ENCODE data around the gene MYO7B. TPM values are rescaled to one million over a fixed set of nuclear protein-coding genes. Genes with fewer than 3 reads are reported as not detected.
"Not testable (repeated sequence)": the region's sequence is repeated elsewhere in the genome, so short reads cannot be mapped to it uniquely, and the experiment has no call there.

Gene MYO7B
- total RNA-seq, 1 experiment from 2014 or later = 1.1 TPM

DNA sequence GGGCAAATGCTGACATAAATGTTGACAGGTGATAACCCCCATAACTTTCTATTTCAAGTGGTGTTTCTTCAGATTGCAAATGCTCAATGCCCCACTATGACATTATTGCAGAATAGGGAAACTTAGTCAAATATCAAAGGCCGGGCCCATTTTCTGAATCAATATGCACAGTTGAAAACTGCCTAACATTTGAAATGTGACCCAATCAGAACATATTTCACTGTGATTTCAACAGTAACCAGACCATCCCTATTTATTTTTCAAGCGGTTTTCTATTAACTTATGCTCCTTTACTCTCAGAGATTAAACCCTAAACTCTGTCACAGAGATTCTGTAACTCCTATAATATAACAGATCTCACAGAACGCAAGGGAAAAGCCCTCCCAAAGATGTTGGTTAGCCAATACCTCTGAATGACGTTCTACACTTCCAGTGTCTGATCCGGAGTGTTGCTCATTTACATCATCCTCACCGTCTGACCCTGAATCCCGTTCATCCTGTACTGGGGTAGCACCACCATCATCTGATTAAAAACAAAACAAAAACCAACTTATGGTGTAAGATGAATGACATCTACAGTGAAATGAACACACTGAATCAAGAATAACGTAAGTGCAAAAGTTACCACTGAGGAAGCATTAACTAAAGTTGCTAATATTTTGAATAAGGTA is 12.1 kb upstream of the MYO7B start:
- DNase-seq (ENCODE audit: low read depth) = no peak

DNA sequence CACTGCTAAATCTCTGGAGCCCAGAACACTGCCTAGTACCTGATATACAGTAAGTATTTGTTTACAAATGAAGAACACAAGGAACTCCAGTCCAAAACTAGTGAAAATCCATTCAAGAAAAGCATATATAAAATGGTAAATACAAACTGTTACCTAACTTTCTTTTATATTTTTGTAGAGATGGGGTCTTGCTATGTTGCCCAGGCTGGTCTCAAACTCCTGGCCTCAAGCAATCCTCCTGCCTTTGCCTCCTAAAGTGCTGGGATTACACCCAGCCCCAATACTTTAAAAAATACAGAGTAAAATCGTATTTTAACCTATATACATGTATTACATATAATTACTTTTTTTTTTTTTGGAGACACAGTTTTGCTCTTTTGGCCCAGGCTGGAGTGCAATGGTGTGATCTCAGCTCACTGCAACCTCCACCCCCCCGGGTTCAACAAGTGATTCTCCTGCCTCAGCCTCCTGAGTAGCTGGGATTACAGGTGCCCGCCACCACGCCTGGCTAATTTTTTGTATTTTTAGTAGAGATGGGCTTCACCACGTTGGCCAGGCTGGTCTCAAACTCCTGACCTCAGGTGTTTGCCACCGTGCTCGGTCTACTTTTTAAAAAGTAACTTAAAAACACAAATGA is 11.2 kb upstream of the MYO7B start:
- not testable (repeated sequence) for DNase-seq (ENCODE audit: low read depth)

DNA sequence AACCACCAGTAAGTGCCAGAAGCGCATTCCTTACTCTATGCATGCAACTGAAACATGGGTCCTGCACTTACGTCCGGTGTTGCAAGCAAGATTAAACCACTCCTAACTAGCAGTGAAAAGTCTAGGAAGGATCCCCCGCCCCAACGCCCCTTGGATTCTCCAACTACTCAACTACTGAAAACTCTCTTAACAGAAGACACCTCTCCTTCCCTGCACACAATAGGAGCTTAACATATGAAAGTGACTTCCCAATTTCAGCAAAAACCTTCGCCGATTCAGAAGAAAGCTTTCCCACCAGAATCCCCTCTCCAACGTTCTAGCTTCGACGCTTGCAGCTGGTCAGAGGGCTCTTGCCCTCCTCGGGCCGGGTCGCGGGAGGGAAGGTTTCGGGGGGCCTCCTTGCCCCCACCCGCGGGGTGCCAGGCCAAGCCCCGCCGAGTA is 9.8 kb upstream of the MYO7B start:
- DNase-seq (ENCODE audit: low read depth) = peak; percentile 37

DNA sequence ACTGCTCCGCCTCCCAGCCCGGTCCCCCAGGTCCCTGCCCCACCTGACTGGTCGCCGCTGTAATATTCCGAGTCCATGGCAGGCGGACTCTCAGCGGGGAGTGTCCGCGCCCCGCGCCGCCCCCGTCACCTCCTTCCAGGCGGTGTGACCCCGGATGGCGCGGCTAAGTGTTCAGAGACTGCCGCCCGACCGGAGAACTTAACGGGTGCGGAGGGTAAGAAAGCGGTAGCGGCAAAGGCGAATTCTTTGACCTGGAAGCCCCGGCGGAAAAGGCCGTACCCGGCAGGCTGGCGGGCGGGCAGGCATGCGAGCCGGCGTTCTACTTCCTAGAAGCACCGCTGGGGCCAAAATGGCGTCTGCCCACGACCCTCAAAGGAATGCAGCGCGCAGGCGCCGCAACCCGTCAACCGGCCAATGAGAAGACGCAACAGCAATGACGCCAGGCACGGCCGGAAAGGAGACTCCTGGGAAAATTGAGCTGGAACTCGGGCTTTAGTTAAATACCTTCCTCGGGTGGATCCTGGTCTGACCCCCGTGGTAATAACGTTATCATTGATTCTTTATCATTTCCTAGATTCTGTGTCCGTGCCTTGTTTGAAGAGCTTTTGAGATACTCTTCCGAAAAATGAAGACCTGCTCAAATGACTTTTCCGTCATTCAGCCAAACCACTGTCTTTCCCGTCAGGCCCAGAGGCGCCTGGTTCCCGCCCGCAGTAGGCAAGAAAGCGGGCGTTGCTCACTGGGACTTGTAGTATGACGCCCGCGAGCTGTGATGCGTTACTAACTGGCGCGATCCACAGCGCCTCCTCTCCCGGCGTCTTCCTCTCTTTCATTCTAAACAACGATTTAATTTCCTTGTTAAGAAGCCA is 9.1 kb upstream of the MYO7B start, which contains the start of gene IWS1:
IWS1 (minus strand) TSS at position 358 of the 869 bp plus-strand sequence; CDS start at position 77, 281 bp downstream.
- DNase-seq (ENCODE audit: low read depth) = peak; percentile 93

DNA sequence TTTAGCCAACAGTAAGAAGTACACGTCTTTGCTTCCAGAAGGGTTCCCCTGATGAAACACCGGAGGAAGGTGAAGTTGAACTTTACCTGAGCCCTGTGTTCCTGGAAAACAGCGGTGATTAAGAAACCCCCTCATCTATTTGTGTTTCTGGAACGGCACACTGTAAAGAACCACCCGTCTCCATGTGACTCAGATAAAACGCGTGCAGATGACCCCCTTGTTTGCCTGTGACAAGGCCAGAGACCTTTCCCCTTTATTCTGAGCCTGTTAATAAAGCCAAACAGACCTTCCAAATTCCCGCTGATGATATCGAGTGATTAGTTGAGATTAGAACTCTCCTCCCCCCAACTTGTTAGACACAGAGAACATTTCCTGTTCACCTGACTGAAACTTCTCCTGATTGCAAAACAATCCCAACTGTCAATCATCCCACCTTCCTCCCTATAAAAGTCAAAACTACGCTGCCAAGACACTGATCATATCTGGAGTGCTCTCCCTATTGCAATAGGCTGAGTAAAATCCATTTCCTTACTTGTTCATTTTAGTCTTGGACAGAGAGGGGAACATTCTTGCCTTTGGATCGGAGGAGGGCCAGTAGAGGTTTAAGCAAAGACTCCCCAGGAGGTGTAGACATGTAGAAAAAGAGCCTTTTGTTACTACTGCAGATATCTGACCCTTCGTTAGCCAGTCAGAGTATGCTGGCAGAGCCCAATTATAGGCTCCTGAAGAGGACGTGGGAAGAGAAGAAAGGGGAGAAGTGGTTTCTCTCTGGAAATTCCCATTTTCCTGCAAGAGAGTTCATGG is 8.3 kb upstream of the MYO7B start:
- no peak for DNase-seq (ENCODE audit: low read depth)

DNA sequence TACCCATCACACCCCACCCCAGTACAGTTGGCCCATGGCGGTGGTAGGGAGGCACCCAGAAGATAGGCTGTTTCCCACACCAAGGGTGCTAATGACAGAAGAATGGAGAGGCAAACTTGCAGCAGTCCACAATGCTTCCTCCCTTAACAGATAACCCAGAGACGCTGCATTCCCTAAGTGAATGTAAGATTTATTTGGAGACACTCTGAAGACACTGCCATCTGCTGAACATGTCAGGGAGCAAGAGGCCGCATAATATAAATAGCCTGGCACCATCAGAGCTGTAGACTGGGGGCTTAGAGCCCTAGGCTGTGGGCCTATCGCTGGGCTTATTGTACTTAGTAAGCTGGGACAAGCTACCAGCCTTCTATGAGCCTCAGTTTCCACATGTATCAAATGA is 7.0 kb upstream of the MYO7B start:
- no peak for DNase-seq (ENCODE audit: low read depth)

DNA sequence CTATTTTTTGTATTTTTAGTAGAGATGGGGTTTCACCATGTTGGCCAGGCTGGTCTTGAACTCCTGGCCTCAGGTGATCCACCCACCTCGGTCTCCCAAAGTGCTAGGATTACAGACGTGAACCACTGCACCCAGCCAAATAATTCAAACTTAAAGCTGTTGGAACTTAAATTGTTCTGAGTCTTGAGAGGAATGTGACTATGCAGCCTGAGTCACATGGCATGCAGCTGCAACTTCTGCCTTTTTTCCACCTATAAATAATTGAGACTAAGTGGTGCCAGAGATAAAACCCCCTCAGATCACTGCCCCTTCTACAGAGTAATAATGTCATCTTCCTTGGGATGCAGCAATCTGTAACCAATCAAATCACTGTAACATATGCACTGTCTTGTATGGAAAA is 6.1 kb upstream of the MYO7B start:
- not testable (repeated sequence) for DNase-seq (ENCODE audit: low read depth)

DNA sequence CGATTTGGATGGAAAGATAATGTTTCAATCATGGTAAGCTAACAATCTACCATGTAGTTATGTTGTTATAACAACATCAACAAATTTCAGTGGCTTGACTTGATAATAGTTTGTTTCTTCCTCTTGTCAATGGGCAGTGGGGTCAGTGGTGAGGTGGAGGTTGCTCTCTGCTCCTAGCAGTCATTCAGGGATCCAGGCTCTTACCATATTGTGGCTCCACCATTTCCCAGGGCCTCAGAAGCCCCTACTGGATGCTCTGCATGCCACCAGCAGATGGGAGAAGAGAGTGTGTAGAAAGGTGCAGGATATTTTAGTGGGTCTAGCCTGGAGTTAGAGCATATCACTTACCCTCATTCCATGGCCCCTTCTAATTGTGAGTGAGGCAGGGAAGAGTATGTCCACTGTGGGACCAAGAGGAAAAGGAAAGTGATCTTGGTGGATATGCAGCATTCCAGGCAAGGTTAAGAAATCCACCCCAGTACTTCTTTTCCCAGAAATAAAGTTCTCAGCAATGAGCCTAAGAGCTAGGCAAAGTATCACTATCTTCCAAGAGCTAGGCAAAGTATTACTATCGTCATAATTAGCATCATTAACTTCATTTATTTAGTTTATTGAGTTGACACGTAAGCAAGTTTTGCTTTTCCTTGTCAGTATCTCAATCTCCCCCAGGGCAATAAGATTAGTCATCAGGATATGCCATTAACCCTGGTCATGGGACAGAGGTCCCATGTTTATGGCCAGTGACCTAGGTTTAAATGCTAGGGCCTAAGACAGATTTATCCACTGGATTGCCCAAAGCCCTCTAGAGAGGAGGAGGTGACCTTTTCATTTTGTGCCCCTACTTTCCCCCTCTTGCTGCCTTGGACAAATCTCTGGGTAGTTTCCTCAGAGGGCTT is 5.0 kb upstream of the MYO7B start:
- DNase-seq (ENCODE audit: low read depth) = no peak

DNA sequence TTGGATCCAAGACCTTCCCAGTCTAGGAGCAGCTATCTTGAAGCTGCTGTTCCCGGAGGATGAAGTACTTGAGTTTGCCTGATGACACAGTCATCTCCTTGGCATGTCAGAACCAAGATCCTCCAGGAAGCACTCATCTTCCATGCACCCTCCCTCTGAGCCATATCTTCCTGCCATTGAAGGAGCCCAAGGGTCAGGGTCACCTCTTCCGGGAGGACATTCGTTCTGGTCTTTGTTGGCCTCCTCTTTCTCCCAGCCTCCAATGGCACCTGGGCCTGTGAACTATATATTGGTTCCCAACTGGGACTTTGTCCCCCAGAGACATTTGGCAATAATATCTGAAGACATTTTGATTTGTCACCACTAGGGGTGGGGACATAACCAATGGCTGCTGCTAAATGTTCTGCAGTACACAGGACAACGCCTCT is 4.2 kb upstream of the MYO7B start:
- DNase-seq (ENCODE audit: low read depth) = peak; percentile 57

DNA sequence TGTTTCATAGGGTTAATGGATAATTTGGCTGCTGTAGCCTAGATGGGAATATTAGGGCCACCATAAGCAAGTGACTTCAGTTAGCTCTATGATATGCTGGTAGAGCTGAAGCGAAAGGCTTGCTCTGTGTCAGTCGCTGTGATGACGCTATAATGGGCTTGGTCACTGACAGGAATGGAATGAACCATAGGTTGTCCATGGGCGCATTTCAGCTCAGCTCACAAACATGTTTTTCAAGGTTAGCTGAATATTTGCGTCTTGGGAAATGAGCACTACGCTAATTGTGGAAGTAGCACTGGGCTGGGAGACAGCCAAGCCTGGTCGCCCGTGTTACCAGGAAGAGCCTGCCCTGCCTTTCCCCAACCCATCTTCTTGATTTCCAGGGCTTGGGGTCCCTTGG is 3.2 kb upstream of the MYO7B start:
- DNase-seq (ENCODE audit: low read depth) = no peak

DNA sequence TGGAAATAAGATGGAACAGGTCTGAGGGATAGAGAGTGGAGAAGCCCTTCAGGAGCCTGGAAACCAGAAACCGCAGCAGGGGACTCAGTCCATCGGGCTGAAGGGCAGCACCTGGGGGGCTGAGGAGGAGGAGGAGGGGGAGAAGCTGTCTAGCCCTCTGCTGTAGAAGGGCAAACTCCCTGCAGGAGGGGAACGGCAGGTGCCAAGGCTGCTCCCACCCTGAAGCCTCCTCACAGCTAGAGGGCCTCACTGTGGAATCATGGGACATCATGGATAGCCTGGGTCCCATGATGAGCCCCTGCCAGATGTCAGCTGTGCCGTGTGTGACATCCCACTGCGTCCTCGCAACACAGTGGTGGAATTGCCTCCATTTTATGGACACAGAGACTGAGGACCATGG is 435 bp downstream of the MYO7B start:
- DNase-seq (ENCODE audit: low read depth) = no peak

DNA sequence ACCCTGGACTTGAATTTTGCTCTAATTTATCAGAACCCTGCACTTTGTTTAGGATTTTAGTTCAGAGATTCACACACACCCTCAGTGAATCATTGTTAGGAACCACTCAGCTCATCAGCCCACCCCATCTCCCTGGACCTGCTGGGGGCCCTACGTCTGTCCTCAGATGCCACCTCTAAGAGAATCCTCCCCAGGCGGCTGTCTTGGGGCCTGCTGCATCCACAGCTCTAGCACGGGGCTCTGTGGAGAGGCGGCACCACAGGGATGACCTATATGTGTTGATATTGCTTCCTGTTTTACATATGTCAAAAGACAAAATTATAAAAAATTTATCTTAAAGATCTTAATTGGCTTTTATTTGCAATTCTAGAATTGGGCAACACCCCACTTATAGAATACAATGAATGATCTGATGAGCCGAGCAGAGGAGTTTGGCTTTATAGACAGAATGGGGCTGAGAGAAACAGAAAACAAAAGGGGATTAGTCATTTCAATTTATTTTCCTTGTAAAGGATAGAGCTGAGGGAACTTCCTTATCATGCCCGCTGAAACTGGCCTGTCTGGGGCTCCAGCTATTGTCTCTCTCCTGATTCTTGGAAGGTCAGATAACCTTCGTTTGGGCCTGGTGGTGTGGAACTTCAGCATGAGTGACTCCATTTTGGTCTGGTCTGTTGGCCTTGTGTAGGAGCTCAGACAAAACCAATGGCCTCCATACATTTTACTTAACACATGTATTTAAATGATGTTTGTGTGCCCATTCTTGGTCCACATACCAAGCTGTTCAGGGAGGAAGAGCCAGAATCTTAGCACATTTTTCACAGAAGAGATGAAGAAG is 1.4 kb downstream of the MYO7B start:
- no peak for DNase-seq (ENCODE audit: low read depth)

DNA sequence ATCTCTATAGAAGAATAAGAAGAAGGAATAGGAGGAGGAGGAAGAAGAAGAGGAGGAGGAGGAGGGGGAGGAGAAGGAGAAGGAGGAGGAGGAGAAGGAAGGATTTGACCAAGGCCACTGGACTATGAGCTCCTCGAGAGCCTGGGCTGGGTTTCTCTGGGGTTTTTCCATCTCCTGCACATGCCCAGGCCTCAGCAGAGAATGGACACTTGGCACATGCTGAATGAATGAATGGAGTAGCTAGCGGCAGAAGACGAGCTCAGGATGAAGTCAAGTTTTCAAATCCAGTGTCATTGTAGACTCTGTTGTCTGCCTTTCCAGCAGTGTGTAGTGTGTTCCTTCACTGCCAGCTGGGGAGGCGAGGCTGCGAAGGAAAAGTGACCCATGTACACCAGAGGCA is 2.2 kb downstream of the MYO7B start:
- DNase-seq (ENCODE audit: low read depth) = no peak

DNA sequence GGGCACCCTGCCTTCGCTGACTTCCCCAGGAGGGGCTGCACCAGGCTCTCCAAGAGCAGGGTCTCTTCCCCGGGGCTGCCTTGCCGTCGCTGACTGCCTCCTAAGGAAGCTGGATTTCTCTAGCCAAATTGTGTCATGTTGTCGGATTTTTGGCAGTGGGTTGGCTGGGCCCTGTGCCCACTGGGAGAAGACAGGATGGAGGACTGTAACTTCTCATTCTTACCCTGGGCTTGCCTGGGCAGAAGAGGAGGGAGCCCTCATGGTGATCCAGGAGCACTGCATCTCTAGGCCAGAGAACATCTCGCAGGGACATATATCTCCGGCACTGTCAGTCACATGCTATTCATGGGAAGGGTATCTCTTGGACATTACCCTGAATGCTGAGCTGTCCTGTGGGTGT is 6.3 kb downstream of the MYO7B start:
- DNase-seq (ENCODE audit: low read depth) = no peak

DNA sequence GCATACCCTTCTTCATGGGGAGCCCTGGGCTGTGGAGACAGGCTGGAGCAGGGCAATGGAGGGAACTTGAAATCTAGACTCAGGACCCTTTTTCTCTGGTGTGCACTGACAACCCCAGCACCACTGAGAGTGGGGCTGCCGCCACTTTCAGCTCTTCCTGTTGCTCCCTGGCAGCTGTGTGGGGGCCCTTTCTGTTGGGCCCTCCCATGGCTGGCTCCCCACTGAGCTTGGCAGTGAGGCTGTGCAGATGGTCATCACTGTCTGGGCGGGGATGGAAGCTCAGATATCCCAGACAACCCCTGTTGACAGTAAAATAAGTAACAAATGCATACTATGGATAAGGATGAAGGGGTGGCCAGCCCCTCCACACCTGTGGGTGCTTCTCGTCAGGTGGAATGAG is 6.7 kb downstream of the MYO7B start:
- DNase-seq (ENCODE audit: low read depth) = no peak

DNA sequence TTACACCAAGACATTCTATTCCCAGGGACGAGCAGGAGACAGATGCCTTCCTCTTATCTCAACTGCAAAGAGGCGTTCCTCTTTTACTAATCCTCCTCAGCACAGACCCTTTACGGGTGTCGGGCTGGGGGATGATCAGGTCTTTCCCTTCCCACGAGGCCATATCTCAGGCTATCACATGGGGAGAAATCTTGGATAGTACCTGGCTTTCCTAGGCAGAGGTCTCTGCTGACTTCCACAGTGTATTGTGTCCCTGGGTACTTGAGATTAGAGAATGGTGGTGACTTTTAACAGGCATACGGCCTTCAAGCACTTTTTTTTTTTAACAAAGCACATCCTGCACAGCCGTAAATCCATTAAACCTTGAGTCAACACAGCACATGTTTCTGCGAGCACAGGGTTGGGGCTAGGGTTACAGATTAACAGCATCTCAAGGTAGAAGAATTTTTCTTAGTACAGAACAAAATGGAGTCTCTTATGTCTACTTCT is 7.6 kb downstream of the MYO7B start:
- DNase-seq (ENCODE audit: low read depth) = not testable (repeated sequence)

DNA sequence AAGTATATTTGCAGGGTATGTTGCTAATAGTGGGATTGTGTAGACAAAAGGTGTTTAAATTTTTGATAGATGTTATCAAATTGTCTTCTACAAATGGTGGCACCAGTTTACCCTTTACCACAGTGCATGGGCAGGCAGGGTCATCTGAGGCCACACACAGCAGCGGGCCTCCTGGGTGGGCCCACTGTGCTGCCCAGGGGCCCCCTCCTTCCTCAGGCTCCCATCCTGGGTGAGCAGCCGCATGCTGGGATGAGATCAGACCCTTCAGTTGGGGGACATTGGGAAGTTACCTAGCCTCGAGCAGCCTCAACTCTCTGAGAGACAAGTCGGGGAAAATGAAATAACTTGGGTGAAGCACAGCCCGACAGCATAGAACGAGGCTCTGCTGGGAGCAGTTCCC is 9.7 kb downstream of the MYO7B start:
- no peak for DNase-seq (ENCODE audit: low read depth)

DNA sequence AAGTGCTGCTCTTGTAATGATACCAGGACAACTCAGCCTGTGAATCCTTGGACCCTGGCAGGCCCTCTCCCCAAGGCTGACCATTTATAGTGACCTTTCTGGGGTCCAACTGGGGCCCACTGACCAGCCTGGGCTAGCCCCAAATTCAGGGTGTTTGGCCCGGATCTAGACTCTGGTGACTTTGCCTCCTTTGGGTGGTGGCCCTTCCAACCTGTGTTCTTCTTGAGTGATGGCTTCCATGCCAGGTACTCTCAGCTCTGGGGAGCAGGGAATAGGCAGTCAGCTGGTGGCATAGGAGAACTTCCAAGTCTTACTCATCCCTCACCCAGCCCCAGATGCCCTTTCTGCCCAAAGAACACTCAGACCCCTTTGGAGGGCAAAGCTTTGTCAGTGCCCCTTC is 10.3 kb downstream of the MYO7B start:
- DNase-seq (ENCODE audit: low read depth) = no peak

DNA sequence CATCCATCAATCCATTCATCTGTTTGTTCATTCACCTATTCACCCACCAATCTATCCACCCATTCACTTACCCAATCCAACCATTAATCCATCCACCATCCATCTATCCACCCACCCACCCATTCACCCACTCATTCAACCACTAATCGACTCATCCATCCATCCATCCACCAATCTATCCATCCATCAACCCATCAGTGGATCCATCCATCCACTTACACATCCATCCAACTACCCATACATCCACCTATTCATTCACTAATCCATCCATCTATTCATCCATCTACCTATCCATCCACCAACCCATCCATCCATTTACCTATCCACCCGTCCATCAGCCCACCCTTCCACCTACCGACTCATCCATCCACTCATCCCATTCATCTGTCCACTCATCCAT is 11.3 kb downstream of the MYO7B start:
- DNase-seq (ENCODE audit: low read depth) = no peak
